ENCODE measurements around the gene RSBN1L.

DNA sequence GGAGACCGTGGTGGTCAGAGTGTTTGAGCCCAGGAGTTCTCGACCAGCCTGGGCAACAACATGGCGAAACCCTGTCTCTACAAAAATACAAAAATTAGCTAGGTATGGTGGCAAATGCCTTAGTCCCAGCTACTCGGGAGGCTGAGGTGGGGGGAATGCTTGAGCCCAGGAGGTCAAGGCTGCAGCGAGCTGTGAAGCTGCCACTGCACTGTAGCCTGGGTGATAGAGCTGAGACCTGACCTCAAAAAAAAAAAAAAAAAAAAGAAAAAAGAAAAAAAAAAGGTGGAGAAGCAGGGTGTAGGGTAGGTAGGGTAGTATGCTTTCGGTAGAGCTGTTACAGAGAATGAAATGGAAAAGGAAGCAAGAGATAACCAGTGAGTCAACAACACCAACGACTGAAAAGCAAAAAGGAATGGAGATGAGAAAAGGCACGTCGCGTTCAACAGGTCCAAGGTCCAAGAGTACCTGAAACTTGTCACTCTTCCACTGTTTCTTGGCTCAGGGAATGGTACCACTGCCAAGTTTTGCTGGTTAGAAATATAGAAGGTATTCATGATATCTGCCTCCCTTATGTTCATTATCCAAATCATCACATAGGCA lies 4.3 kb upstream of the RSBN1L start:
- TF ChIP-seq CTCF (IDR thresholded peaks at IDR 0.05; ENCODE audit: poor library complexity, severe bottlenecking) (no peak), EP300 (conservative IDR thresholded peaks at IDR 0.05; ENCODE audit: poor library complexity, severe bottlenecking) (no peak), EZH2 (IDR thresholded peaks at IDR 0.05; ENCODE audit: borderline replicate concordance, insufficient read depth, low read length, poor library complexity, severe bottlenecking) (no peak), RAD21 (conservative IDR thresholded peaks at IDR 0.05) (no peak), POLR2AphosphoS5 (IDR thresholded peaks at IDR 0.05) (no peak), MXI1 (conservative IDR thresholded peaks at IDR 0.05; ENCODE audit: poor library complexity, severe bottlenecking) (no peak), REST (IDR thresholded peaks at IDR 0.05; ENCODE audit: borderline replicate concordance) (no peak), TAF1 (IDR thresholded peaks at IDR 0.05; ENCODE audit: low read depth) (no peak), SMC3 (conservative IDR thresholded peaks at IDR 0.05; ENCODE audit: poor library complexity) (no peak)
